Measurements from ENCODE around the gene PRAMEF15.
A peak's percentile ranks its signal among the peaks of the same experiment; 100 is the strongest.
"Not testable (repeated sequence)": the region's sequence is repeated elsewhere in the genome, so short reads cannot be mapped to it uniquely, and the experiment has no call there.

Gene PRAMEF15

DNA sequence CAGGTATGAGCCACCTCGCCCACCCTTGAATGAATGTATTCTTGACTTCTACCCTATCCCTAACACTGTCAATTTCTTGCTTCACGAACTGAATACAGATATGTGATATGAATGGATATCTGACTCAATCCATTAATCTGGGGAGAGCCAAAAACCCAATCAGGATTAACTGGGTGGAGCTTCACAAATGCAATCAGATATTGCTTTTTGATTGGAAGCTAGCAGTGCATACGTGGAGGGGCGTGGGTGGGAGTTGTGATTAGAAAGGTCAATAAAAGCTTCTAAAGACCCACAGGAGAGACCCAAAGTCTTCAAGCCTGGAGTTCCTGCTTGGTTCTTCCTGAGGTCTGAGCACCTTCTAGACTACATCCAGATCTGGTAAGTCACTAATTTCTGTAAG, at the start of gene PRAMEF15:
TSS of gene PRAMEF15 (plus strand) at position 301 of the 400 bp plus-strand sequence. CDS start 2,827 bp downstream, outside the sequence.
- DNase-seq: not testable (repeated sequence)

DNA sequence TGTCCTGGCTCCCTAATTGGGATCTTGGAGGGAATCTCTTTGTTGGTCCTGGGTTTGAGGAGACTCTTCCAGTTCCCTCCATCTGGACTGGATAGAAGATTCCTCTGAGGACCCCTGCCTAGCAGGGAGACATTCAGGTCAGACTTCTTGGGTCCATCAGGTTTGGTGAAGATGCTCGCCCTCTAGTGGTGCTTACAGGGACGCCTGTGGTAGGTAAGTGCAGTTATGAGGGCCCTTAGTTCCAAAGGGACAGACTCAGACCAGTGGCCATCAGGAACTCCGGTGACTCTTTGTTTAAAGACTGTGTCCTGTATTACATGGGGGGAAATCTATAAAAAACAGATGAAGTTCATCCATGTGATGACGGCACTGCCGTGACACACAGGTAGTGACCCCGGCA, 38.4 kb upstream of the PRAMEF15 start:
- DNase-seq: not testable (repeated sequence)

DNA sequence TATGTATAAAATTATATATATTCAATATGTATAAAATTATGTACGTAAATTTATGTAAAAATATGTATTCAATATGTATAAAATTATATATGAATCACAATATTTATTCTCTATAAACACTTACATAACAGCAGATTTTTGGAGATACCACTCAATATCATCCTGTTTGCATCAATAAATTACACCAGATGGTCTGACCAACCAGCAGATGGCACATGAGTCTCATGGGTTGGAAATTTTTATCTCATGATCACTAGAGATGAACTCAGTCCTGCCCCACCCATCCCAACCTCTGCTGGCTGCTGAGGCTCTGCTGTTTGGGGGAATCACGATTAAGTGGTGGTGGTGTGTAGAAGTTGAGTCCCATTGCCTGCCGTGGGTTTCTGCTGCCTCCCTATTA, 35.8 kb upstream of the PRAMEF15 start:
- DNase-seq: not testable (repeated sequence)

DNA sequence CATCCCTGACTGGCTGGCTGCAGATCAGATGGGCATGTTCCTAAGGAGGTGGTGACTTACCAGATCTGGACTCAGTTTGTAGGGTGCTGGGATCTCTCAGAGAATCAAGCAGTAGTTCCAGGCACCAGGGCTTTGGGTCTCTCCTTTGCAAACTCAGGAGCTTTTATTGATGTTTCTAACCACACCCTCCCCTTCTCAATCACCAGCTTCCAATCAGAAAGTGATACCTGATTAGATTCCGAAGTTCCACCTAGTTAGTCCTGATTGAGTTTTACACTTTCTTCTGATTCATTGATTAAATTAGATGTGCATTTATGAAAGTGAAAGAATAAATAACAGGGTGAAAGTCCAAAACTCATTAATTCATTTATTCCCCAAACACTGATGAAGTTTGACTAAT, 30.3 kb upstream of the PRAMEF15 start, which contains the start of gene PRAMEF8:
TSS of gene PRAMEF8 (minus strand) at position 101 of the 400 bp plus-strand sequence. CDS start 1,046 bp downstream, outside the sequence.
- not testable (repeated sequence) for DNase-seq

- not testable (repeated sequence) for DNase-seq
These were observed 26.4 kb upstream of the PRAMEF15 start for GRCh38 chr1:13289030-13289429.

GRCh38 chr1:13297216-13297931, 18.0 kb upstream of the PRAMEF15 start:
- DNase-seq: not testable (repeated sequence)

GRCh38 chr1:13298699-13299098, 16.7 kb upstream of the PRAMEF15 start:
- DNase-seq: not testable (repeated sequence)

- not testable (repeated sequence) for DNase-seq
These were observed 13.2 kb upstream of the PRAMEF15 start for GRCh38 chr1:13302197-13302596.

GRCh38 chr1:13303239-13303638, 12.1 kb upstream of the PRAMEF15 start, which contains the start of gene PRAMEF33:
TSS of gene PRAMEF33 (plus strand) at chr1:13303539. CDS start at chr1:13305955, 2,416 bp downstream.
- DNase-seq: not testable (repeated sequence)

DNA sequence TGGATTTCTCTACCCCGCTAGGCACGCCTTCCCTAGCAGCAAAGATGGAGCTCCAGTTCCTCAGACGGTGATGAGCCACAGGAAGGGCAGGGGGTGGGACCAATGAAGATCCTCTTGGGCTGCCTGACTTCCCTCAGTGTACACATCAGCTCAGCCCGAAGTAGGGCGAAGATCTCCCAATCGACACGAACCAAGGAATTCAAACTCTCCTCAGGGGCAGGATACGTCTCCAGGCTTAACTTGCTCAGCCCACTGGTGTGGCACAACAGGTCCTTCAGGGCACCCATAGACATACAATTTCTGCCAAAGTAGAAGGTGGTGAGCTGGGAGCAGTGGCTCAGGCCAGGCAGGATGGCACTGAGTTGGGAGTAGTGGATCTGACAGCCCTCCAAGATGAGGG, 27.1 kb downstream of the PRAMEF15 start:
- DNase-seq: not testable (repeated sequence)

DNA sequence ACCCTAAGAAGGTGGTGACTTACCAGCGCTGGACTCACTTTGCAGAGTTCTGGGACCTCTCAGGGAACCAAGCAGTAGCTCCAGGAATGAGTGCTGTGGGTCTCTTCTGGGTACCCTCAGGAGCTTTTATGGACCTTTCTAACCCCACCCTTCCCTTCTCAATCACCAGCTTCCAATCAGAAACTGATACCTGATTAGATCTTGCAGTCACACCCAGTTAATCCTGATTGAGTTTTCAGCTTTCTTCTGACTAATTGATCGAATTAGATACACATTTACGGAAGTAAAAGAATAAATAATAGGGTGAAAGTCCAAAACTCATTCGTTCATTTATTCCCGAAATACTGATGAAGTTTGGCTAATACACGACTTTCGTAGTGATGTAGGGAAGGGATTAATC, 31.7 kb downstream of the PRAMEF15 start, which contains the start of gene PRAMEF14:
TSS of gene PRAMEF14 (minus strand) at position 101 of the 400 bp plus-strand sequence. CDS start 1,820 bp downstream, outside the sequence.
- not testable (repeated sequence) for DNase-seq

GRCh38 chr1:13353476-13353875, 38.1 kb downstream of the PRAMEF15 start:
- not testable (repeated sequence) for DNase-seq

- not testable (repeated sequence) for DNase-seq
These were observed 39.1 kb downstream of the PRAMEF15 start for GRCh38 chr1:13354475-13354874.

DNA sequence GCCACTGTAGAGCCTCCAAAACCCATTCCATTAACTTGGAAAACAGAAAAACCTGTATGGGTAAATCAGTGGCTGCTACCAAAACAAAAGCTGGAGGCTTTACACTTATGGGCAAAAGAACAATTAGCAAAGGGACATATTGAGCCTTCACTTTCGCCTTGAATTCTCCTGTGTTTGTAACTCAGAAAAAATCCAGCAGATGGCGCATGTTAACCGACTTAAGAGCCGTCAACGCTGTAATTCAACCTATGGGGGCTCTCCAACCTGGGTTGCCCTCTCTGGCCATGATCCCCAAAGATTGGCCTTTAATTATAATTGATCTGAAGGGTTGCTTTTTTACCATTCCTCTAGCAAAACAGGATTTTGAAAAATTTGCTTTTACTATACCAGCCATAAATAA, 41.4 kb downstream of the PRAMEF15 start:
- peak; percentile 43 for DNase-seq

GRCh38 chr1:13362364-13362763, 47.0 kb downstream of the PRAMEF15 start:
- not testable (repeated sequence) for DNase-seq

DNA sequence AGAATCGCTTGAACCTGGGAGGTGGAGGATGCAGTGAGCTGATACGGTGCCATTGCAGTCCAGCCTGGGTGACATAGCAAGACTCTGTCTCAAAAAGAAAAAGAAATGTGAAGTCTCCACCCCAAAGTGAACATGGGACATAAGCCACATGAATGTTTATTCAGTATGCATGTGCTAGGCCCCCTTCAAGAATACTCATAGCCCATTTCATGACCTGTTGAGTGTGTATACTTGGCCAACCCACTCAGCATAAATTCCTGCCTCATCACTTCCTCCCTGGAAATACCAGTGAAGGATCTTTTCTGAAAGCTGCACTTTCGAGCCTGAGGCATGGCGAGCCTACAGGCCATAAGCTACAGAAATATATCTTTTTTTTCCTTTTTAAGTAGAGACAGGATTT, 49.5 kb downstream of the PRAMEF15 start:
- DNase-seq: not testable (repeated sequence)

DNA sequence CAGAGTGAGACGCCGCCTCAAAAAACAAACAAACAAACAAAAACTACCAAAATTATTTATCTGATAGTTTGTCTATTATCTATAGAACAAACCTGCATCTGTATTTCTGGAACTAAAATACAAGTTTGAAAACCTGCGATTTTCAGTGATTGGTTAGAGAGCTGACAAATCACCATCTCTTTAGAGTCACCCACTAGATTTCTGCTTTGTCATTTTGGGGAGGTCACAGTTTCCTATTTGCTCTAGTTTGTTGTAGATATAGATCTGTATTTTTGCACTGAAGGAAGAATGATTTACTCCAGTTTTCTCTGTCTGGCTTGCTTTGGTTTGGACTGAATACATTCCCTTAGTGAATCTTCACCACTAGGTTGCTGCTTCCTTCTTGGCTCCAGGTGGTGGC, 51.2 kb downstream of the PRAMEF15 start:
- not testable (repeated sequence) for DNase-seq

GRCh38 chr1:13368544-13368943, 53.2 kb downstream of the PRAMEF15 start:
- DNase-seq: not testable (repeated sequence)

All from NCI-H1105 treated with DMSO at 0.1 percent for 48 hours (cell line).